HG03064 (cell line): ENCODE results near the gene CTNND2.
A peak's percentile ranks its signal among the peaks of the same experiment; 100 is the strongest.
"Not testable (repeated sequence)": the region's sequence is repeated elsewhere in the genome, so short reads cannot be mapped to it uniquely, and the experiment has no call there.

ENCODE experiments used
- ATAC-seq: cut with Tn5 transposase; IDR thresholded peaks from one replicate; pipeline ENCODE4 v1.9.1; 2021; ENCODE audit warnings: low read depth; ENCODE audit not compliant: unreplicated experiment

CTNND2 gene

DNA sequence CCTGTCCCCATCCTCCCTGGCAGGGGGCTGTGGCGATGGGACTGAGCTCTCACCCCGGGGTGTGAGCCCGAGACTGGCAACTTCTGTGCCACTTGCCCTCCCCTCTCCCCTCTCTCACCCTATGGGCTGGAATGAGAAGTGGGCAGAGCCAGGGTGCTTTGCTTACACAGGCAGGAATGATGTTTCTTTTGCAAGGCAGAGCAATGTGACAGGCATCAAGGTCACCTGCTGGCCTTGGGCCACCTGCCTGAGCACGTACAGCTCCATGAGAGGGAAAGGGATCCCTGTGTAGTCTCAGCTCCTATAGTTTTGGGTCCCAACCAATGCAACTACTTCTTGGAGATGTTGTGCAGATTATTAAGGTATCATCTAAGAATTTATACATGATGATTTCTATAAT, 890.5 kb downstream of the CTNND2 start:
- ATAC-seq, result no peak

DNA sequence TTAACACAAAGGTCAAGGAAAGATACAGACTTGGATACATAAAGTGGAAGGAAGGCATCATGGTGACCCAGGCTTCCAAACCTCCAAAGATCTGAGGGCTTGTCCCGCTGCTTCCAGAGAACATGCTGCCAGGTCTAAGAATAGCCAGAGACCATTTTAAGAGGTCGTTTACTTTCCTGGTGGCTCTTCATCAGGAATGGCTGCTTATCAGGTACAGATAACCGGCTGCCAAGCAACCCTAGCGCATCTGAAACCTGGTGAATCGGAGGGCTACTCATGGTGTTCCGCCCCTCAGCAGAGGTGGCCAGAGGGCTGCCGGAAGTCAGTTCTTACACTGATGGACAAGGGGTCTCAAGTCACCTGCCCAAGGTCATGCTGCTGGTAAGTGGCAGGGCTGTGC, 892.0 kb downstream of the CTNND2 start:
- ATAC-seq, result no peak

DNA sequence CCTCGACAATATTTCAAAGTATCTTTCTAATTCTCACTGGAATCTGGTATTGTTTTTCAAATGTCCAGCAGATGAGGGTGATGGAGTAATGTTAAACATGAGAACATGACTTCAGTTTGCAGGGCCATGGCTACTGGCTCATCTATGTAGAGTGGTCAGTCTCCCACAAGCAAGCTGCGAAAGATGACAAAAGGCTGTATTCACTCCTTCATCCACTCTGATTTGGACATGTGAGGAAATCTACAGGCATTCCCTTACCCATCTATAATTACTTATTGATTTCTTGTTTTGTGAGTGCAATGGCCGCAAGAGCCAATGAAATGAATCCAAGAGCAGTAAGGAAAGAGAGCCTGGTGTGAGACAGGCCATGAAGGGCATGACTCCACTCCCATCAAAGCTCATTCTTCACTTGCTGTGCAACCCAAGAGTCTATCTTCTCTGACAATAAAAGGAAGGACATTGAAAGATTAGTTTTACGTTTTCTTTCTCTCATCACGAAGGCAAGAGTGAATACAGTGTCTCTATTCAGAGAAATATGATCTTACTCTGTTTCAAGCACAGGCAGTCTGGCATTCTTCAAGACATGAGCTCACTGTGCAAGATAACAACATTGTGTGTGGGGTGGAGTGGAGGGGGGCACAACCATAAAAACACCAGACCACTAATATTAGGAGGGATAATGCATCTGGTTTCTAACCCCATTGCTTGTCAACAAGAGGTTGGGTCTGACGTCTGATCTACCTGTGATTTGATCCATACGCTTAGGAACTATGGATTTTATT, 893.6 kb downstream of the CTNND2 start:
- no peak for ATAC-seq

DNA sequence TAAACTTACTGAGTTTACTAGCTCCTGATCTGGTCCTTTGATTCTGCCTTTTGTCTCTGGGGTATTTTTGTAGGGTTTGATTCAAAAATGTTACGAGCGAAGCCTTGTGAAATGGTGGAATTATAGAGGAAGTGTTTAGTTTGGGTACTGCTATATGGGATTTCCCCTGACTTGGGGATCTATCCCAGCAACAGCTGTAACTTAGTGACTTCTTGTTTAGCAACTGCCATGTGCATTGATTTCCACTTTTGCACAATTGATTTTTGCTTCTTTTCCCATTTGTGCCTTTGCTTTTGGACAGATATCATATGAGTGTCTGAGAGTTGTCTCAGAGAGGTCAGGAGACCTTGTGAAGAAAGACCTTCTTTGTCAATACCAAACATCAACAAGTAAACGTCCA, 894.7 kb downstream of the CTNND2 start:
- no peak for ATAC-seq

DNA sequence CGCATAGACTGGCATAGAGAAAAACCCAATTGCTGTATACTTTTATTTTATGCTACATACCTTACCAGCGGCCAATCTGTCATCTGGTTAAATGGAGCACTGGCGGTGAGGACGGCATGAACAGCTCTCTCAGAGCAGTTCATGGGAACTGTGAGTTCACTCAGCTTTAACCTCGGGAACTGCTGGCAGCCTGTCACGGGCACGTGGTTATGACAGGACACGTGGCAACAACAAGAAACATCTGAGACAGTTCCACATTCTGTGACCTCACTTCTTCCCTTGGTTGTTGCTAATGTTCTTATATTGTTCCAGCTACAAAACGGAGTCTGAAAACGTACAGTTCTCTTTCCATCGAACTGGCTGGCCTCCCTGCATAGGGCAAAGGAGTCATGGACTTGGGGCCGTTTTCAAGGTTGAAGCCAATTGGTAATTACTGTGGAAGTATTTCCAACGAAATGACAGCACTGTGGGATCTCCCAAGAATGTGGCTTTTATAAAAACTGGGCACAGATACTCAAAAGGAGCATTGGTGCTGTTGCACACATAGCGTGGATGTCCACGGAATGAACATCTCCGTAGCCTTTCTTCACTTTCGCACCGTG, 896.9 kb downstream of the CTNND2 start:
- ATAC-seq, result no peak

DNA sequence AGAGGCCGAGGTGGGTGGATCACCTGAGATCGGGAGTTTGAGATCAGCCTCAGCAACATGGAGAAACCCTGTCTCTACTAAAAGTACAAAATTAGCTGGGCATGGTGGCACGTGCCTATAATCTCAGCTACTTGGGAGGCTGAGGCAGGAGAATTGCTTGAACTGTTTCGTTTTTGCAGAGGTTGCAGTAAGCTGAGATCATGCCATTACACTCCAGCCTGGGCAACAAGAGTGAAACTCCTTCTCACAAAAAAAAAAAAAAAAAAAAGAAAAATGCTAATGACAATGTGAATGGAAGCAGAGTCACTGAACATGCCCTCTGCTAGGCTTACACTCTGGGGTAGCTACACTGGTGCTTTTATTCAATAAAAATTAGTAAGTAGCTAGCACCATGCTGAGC, 899.7 kb downstream of the CTNND2 start:
- ATAC-seq, result not testable (repeated sequence)

DNA sequence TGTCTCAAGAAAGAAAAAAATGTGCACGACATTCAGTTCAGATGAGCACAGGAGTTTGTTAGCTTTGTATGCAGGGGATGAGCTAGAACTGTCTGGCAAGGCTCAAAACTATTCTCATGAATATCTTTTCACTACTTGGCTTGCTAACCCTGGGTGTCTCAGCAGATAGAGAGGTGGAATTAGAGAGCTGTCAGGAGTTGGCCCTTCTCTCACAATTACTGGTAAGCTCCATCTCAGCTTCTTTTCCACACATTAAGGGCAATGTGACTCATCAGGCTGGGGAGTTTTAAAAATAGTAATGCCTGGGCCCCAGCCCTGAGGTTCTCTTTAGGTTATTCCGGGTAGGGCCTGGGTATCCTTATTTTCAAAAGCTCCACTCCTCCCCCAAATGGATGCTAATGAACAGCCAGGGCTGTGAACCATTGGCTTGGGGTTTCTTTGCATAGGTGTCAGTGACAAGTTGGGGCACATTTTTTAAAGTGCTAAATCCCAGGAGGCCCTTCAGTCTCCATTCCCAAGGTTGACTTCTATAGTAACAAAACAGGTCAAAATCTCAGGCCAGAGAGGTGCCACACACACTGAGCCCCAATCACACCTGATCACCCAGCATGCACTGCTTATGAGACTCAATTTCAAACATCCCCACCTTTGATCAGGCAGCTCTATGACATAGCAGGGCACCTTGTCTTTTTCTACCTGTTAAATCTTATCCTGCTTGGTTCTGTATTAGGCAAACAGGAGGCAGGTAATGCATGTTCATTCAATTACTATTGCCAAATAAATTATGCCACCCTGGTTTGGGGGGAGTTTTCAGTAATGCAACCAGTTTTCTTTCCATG, 903.5 kb downstream of the CTNND2 start:
- ATAC-seq, result no peak

DNA sequence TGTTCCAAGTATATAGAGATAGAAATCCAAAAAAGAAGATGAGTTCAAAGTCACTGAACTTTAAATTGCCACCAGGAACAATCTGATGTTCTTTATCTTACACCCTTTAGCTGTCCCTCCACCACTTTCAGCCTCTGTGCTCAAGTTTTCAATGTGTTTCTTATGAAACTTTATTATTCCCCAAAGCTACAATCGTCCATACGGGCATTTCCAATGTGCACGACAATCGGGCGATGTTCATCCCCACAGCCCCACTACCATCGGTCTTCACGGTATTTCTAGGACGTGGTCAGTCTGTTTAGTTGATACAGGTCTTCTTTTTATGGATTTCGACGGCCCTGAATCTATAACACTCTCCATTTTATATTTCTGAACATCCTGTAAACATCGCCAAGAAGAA, 904.5 kb downstream of the CTNND2 start:
- ATAC-seq, result no peak

DNA sequence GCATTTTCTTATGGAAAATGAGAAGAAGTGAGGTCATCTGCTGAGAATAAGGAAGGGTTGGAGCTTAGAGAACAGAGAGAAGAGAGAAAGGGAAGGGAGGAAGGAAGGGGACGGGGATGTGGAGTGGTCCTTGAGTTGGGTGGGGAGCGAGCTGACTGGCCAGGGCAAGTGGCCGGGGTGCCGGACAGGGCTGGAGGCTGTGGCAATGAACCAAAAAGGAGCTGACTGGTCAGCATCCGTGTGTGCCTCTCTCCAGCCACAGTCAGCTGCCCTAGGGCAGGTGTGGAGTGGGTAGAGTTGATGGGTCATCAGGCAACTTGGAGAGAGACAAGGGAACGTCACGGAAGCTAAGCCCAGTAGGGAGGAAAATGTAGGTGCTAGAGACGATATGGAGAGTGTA, 908.4 kb downstream of the CTNND2 start:
- no peak for ATAC-seq

DNA sequence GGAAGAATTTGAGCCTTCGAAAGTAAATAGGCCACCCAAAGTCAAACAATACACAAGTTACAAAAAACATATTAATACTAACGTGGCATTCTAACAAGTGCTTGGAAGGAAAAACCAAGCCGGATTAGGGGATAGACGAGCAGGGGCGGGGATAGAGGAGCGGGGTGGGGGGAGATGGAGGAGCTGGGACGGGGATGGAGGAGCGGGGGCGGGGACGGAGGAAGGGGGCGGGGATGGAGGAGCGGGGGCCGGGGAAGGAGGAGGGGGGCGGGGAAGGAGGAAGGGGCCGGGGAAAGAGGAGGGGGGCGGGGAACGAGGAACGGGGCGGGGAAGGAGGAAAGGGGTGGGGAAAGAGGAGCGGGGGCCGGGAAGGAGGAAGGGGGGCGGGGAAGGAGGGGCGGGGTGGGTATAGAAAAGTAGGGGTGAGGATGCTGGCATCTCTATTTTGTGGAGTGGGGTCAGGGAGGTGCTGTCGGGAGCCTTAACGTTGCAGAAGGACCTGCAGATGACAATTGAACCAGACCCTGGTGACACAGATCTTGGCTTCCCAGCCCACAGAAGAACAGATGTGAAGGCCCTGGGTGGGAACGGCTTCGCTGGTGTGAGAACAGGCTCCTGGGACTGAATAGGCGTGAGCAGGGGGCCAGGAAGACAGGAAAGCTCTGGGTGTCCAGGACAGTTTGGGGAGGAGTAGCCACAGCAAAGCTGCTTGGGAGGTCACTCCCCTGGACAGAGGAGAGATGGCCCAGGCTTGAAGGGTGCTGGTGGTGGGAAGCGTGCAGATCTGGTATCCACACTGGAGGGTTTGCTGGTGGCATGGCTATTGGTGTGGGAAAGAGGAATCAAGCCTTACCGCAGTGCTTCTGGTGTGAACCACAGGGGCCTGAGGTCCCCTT, 909.9 kb downstream of the CTNND2 start:
- ATAC-seq, result no peak

DNA sequence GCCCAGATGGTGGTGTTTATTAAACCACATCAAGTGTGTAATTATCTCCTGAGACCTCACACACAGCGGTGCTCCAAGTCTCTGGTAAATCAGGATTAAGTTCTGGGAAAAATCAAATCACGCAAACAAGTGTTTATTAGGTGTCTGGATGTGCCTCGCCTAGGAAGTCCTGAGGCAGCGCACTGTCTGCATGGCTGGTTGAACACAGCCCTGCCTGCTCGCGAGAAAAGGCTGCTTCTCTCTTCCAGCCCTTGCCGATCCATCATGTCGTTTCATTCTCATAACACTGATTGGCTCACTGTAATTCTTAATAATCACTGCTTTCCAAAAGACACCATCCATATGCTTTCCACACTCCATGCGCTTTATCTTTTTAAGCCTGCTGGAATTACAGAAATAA, 913.6 kb downstream of the CTNND2 start:
- ATAC-seq, result no peak

DNA sequence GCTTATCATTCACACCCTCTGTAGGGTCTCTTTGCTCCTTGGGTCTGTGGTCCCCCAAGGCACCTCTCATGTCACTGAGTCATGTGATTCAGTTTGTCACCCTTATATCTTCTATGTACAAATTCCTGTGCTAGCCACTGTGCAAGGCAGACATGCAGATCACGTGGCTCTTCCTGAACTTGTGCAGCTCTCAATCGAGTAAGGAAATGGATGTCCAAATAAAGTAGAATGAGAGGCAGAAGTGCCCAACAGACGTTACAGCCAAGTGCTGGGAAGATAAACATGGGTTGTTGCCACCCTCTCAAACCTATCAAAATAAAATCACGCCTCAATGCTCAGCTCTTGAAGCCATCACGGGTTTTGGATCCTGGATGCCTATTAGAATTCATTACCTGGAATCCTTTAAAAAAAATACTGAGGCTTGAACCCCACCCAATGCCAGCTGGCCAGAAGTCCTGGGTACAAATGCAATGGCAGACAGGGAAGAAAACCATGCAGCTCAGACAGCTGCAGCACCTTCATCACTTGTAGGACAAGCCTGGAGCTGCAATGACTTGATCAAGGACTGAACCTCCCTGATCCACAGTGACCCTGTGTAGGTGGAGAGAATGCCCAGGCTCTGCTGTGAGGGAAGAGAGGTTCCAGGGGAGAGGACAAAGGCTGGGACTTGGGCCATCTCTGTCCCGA, 914.5 kb downstream of the CTNND2 start:
- no peak for ATAC-seq

DNA sequence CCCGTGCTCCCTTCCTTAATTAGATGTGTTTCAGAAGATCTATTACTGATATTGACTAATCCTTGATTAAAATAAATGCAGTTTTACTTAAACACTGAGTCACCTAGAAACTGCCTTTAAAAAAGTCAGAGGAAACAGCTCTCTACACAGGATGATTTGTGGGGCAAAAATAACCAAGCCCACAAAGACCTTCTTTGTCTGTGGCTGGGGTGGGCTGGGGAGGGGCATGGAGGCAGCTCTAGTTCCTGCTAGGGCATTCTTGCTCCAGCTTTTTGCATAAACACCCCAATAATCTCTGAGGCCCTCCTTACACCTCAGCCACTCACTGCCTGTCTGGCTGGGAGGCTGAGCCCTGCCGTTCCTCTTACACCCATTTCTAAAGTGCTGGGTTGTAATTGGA, 915.6 kb downstream of the CTNND2 start:
- no peak for ATAC-seq

DNA sequence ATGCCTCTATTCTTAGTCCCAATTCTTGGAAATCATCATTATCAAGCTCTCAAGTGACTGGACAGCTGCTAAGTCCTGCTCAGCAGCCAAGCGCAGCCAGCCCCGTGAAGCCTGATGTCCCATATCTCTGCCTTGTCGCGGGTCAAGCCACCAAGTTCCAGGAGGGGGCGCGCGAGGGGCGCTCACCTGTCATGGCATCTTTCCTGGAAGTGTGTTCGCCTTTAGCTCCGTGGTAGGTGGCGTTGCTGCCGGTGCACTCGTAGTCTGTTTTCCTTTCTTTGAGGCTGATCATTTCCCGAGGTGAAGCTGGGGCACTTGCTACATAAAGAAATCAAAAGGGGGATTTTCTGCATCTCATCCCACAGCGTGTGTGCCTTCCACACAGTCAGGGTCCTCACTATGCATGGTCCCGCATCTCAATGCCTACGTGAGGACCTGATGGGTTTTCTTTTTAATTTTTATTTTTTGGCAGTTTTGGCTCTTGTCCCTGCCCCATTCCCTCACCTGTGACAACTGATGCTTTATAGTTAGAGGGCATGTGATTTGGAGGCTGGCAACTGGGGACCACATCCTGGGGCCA, 916.2 kb downstream of the CTNND2 start:
- peak; percentile 75 for ATAC-seq

DNA sequence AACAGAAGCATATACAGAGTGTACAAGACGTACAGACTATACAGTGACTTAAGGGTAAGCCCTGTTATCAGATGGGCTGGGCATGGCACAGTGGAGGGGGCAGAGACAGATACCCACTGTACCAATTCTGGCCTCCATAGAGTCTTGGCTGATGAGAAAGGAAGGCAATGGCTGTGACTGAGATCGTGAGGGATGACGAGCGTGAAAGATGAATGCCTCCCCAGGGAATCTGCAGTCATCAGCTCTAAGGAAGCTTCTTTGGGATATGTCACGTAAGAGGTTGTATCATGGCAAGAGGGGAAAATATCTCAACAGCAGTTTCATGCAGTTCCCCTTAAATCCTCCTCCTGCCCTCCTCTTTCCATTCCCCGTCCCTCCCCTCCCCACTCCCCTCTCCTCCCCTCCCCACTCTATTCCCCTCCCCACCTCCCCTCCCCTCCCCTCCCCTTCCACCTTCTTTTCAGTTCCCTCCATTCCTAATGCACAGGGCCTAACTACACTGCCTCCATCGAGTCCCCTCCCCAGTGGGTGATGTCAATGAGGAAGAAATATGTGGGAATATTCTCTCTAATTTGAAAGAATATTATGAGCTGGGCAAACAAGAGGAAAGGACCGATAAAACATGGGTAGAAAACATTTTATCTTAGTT, 916.8 kb downstream of the CTNND2 start:
- ATAC-seq, result no peak

DNA sequence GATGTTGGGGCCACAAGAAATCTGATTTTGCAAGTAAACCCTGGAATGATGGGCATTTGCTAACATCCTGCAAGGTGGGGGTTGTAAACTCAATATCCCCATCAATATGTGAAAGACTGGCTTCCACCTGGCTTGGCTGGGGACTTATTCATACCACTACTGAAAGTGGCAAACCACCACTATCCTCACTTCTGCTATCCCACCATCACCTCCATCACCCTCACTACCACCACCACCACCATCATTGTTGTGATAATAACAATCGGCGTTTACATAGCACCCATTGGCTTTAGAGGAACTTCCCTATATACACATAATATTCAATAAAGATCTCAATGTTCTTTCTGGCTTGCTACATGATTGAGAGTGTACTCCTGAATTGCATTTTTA, 918.5 kb downstream of the CTNND2 start:
- no peak for ATAC-seq

DNA sequence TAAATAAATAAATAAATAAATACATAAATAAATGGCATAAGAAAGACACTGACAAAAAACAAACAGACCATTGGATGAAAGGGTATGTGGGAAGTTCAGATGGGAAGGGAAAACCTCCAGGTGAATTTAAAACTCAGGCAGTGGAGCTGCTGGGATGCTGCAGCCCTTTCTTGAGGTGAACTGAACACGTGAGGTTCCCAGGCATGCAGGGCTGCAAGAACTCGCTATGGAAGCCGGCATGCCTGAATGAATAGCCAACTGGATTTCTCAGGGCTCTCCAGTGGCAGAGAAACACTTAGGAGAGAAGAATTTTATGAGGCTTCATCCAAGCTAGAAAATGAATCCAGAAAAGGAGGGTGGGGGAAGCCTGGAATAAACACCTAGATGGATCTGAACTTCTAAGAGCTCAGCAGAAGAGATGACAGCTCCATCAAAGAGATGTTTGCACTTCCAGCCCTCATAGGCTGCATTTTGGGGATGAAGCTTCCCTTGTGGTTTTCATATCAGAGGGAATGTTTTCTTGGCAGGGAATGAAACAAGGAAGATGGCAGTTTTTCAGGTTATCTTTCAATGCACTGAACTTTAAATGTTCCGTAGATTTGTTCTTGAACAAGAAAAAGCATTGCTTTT, 919.0 kb downstream of the CTNND2 start:
- ATAC-seq, result no peak

DNA sequence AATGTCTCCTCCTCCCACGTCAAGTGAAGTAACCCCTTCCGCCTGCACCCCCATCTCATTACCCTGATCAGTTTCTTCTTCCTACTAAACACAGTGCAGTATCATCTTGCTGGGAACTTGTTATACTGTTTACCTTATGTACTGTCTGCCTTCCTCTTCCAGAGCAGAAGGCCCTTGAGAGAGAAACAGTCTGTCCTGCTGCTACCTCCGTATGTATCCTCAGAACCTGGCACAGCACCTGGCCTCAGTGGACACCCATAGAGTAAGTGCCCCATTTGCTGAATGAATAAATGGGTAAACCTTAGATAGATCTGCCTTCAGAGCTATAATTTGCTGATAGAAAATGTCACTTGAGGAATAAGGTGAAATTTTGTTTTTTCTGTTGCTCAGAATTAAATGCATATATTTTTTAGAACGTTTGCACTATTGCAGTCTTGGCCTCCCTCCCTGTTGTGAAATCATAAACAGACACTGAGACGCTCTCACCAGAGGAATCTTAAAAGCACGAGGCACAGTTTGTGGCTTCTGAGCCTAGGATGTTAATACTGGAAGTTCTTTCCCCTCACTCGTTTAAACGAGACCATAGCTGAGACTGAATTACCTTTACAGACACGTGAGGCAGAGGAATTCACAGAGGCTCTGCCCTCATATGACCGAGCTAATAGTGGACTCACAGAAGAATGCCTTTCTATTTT, 920.1 kb downstream of the CTNND2 start:
- no peak for ATAC-seq
